HG03175 (cell line): Measurements from ENCODE around the gene MTA2.
"Not testable (repeated sequence)": the region's sequence is repeated elsewhere in the genome, so short reads cannot be mapped to it uniquely, and the experiment has no call there.

ENCODE experiments used
- ATAC-seq: cut with Tn5 transposase; IDR thresholded peaks from one replicate; pipeline ENCODE4 v1.9.1; 2021; ENCODE audit warnings: mild to moderate bottlenecking, moderate library complexity; ENCODE audit not compliant: unreplicated experiment

MTA2 gene

GRCh38 chr11:62567018-62567633 lies 34.5 kb downstream of the MTA2 start:
- no peak for ATAC-seq

DNA sequence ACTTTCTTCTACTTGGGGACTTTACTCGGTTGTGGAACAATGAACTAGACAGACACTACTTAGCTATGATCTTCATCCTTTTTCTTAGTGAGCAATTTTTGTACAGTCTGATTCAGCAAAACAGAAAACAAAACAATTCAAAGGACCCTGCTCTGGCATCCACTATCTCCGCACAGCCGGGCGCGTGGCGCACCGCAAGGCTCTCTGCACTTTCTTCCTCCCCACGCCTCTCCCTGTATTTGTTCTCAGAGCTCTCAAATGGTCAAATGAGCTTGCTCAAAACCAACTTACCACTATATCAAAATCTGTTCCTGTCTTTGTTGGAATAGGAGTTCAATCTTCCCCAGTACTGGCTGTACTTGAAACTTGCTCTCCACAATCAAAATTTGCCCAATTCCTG lies 35.4 kb downstream of the MTA2 start:
- ATAC-seq: no peak

DNA sequence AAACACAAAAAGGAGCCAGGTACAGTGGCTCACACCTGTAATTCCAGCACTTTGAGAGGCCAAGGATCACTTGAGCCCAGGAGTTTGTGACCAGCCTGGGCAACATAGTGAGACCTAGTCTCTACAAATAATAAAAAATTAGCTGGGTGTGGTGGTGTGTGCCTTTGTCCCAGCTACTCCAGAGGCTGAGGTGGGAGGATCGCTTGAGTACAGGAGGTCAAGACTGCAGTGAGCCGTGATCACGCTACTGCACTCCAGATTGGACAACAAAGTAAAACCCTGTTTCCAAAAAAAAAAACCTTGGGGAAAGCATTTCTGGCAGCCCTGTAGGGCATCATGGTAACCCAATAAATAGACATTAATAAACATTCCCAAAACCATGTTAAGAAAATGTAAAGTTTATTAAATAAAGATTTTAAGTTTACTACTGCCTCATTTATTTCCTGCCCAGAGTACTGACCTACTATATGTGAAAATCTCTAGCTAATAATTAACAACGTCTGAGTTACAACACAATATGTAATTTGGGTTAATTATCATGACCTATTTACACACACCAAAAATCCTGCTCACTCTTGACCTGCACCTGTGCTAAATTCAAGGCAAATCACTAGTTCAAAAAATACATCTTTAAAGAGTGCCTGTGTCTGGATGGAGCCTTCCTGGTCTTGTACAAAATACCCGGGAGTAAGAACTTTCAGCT lies 36.4 kb downstream of the MTA2 start:
- ATAC-seq: no peak

GRCh38 chr11:62561677-62562230 lies 39.9 kb downstream of the MTA2 start:
- not testable (repeated sequence) for ATAC-seq

DNA sequence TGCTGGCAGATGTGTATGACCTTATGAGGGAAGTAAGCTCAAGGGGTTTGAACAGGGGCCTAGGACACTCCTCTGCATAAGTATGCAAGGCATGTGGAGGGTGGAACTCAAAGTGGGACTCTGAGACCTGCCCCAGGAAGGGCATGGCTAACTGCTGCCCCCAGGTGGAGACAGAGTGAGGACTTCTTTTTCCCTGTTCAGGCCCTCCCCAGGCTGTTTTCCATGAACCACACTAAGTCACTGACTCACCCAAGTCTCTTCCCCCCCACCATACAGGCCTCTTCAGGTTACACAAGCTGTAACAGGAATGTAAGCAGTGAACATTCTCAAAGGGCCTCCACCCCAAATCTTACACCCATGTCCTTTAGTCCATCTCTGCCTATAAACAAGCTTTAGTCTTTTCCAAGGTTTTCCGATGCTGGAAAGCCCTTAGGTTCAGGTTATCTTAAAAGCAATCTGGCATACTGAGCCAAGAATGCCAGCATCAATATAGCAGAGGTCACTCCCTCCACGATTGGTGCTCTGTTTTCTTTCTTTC lies 41.0 kb downstream of the MTA2 start:
- ATAC-seq: no peak

GRCh38 chr11:62559626-62560025 lies 42.0 kb downstream of the MTA2 start:
- not testable (repeated sequence) for ATAC-seq

GRCh38 chr11:62559204-62559603 lies 42.5 kb downstream of the MTA2 start:
- ATAC-seq: no peak

GRCh38 chr11:62558669-62559068 lies 43.0 kb downstream of the MTA2 start:
- no peak for ATAC-seq

- peak; percentile 31 for ATAC-seq
Measured at GRCh38 chr11:62556875-62557631, 44.6 kb downstream of the MTA2 start.

- peak; percentile 37 for ATAC-seq
Measured at GRCh38 chr11:62556108-62556874, 45.4 kb downstream of the MTA2 start.

DNA sequence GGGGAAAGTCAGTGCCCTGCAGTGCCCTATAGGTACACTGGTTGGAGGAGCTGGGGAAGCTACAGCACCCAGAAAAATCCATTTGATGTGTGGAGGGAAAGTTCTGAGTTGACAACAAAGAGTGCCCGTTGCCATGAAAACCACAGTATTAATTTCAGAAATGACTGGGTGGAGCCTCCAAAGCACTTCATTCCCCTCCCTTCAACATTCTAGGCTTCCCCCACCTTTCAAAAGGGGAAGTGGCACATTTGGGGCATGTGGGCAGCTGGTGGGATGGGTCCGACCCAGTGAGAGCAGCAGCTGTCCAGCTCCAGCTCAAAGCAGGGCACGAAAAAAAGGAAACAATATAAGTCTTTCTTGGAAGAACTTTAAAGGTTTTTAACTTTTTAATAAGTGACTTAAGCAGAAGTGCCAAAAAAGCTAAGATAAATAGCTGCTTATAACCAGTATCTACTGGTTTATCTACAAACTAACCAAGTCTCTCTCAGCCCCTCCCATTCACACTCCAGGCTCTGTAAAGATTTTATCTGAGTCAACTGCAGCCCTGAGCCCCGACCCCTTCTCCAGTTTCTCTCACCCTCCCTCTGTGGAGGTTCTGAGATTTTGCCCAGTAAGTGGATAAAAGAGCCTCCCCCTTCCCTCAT lies 46.1 kb downstream of the MTA2 start:
- peak; percentile 43 for ATAC-seq

- ATAC-seq: no peak
Measured at GRCh38 chr11:62554387-62555167, 47.1 kb downstream of the MTA2 start.

- no peak for ATAC-seq
Measured at GRCh38 chr11:62553839-62554361, 47.8 kb downstream of the MTA2 start.

DNA sequence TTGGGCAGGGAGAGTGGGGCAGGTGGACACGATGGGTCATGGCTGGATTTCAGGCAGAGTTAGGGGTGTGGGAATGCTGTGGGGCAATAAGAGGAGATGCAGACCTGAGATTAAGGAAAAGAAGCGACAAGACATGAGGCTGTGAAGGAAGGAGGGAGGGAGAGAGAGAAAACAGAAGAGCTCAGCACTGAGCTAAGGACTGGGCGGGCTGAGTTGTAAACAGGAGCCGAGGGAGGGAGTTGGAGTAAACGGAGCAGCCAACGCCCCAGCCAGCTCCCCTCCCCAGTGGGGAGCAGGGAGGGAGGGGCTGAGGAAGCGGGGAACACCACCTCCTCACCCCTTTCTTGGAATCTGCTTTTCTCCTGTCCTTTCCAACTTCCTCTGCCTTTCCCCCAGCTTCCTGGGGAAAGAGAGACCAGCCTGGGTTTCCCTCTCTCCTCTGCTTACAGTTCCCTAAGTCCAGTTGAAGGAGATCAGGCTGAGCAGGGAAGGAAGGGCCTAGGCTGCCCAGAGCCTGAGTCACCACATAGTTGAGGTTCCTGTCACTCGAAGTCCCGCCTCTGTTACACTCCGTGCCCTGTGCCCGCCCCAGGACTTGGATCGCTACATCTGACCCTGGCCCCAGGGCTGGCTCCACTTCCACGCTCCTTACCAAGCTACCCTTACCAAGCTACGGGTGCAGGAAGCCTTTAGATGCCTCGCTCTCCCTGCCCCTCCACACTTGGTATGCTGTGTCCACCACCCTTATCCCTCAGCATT lies 48.4 kb downstream of the MTA2 start:
- ATAC-seq: no peak

- ATAC-seq: no peak
Measured at GRCh38 chr11:62552485-62553079, 49.1 kb downstream of the MTA2 start.

GRCh38 chr11:62550478-62550877 lies 51.2 kb downstream of the MTA2 start:
- ATAC-seq: not testable (repeated sequence)

DNA sequence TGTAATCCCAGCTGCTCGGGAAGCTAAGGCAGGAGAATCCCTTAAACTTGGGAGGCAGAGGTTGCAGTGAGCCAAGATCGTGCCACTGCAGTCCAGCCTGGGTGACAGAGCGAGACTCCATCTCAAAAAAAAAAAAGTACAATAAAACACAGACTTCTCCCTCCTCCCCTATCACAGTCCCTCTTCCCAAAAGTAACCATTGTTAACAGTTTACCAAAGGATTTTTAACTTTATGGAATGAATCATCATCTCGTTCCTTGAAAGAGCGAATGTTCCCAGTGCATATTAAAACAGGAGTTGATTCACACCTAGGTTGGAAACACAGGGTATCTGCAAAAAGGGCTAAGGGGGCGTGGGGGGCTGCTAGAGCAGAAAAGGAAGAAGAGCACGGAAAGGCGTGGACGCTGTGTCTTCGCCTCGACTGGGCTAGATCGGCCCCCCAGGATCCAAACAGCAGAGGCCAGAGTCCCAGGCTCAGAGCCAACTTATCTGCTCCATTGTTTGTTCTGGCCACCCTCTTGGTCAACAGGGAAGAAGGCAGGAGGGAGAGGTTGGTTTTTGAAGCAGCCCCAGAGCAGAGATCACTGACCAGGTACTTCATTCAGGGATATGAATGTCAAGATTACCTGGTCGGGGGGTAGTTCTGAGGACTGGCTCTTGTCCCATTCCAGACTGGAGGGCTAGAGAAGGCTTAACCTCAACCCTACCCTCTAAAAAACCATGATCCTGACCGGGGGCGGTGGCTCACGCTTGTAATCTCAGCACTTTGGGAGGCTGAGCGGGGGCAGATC lies 52.9 kb downstream of the MTA2 start:
- no peak for ATAC-seq
